K562 (cell line): Measurements from ENCODE around the gene RNF26. TPM values are rescaled to one million over a fixed set of nuclear protein-coding genes. Genes with fewer than 3 reads are reported as not detected.
A peak's percentile ranks its signal among the peaks of the same experiment; 100 is the strongest.

Source experiments
- BRD4 ChIP-seq: fragments of 200-600 bp; sonication (generic); IDR thresholded peaks from 2 replicates; pipeline ENCODE4 v1.6.1; 2017; ENCODE audit warnings: inconsistent platforms
- BRF1 ChIP-seq: IDR thresholded peaks from 3 replicates; pipeline ENCODE4 v1.6.1; 2011; ENCODE audit warnings: borderline replicate concordance, mild to moderate bottlenecking; ENCODE audit not compliant: insufficient read length; ENCODE audit errors: extremely low read depth
- CBFA2T2 ChIP-seq: fragments of 450-650 bp; conservative IDR thresholded peaks from 2 replicates; pipeline ENCODE4 v1.6.1; 2017; ENCODE audit warnings: mild to moderate bottlenecking
- CBX5 ChIP-seq: IDR thresholded peaks from 2 replicates; pipeline ENCODE4 v1.6.1; 2014; ENCODE audit warnings: low read depth, borderline replicate concordance
- CBX8 ChIP-seq: fragments of 200-600 bp; sonication (generic); IDR thresholded peaks from 2 replicates; pipeline ENCODE4 v1.6.1; 2012; ENCODE audit warnings: borderline replicate concordance, mixed run types, low read depth, mild to moderate bottlenecking, moderate library complexity, mixed read lengths, low read length, control low read depth, inconsistent platforms; ENCODE audit not compliant: poor library complexity, severe bottlenecking; ENCODE audit errors: extremely low read depth
- FUS ChIP-seq: fragments of 200-400 bp; formaldehyde crosslinking; optimal IDR thresholded peaks from 2 replicates; pipeline ENCODE3; 2017; ENCODE audit warnings: low read depth, low read length
- HDAC8 ChIP-seq: fragments of 450-650 bp; IDR thresholded peaks from 2 replicates; pipeline ENCODE4 v1.6.1; 2016; ENCODE audit warnings: mild to moderate bottlenecking, missing genetic modification characterization, moderate library complexity, missing compliant biosample characterization
- JUNB ChIP-seq: fragments of 450-650 bp; formaldehyde crosslinking; conservative IDR thresholded peaks from 2 replicates; pipeline ENCODE4 v1.4.0; 2020; ENCODE audit warnings: mild to moderate bottlenecking
- LARP7 ChIP-seq: fragments of 450-650 bp; IDR thresholded peaks from 2 replicates; pipeline ENCODE4 v1.6.1; 2016
- POLR2AphosphoS5 ChIP-seq: IDR thresholded peaks from 2 replicates; pipeline ENCODE4 v1.6.1; 2011; ENCODE audit warnings: mild to moderate bottlenecking, low read depth, low read length, moderate library complexity; ENCODE audit not compliant: control insufficient read depth, insufficient read depth
- REST ChIP-seq, 2 experiments: fragments of 450-650 bp; formaldehyde crosslinking in 1 of 2; IDR thresholded peaks; 2 replicates each; pipeline versions ENCODE4 v1.4.0 to v1.6.1; 2014 to 2020; ENCODE audit warnings: mild to moderate bottlenecking in 2 of 2, borderline replicate concordance in 1 of 2, low read depth in 1 of 2
- RNF2 ChIP-seq: sonication (generic); IDR thresholded peaks from 2 replicates; pipeline ENCODE4 v1.6.1; 2016
- SMAD2 ChIP-seq: fragments of 150-350 bp; IDR thresholded peaks from 2 replicates; pipeline ENCODE4 v1.6.1; 2014; ENCODE audit warnings: low read depth, mild to moderate bottlenecking, low read length
- SMARCB1 ChIP-seq: IDR thresholded peaks from 2 replicates; pipeline ENCODE4 v1.6.1; 2011; ENCODE audit warnings: improper control_type of control experiment, low read depth; ENCODE audit not compliant: insufficient read length
- STAT5A ChIP-seq: IDR thresholded peaks from 2 replicates; pipeline ENCODE4 v1.6.1; 2012; ENCODE audit warnings: low read length, inconsistent platforms, borderline replicate concordance
- ZNF436 ChIP-seq: fragments of 250-450, 450-650 bp; sonication (Bioruptor Pico); formaldehyde crosslinking; IDR thresholded peaks from 2 replicates; pipeline ENCODE4 v1.7.0; 2020; ENCODE audit warnings: mild to moderate bottlenecking
- polyA plus RNA-seq, 8 experiments: library from polyadenylated mRNA; depleted of rRNA in 4 of 8; stranded (reverse) in 5 of 8; unstranded in 3 of 8; fragments of >200 nt; fragmentation: Nextera tagmentation in 2 of 8; fragmentation: Illumina TruSeq in 1 of 8; extraction: Ambion mirVana in 2 of 8; extraction: Trizol in 1 of 8; gene quantifications; 2 replicates each; pipeline versions ENCODE4 v1.2.1 to v1.2.3, GENCODE V29; 2011 to 2014; ENCODE audit warnings: inconsistent platforms in 1 of 8, missing spikeins in 1 of 8
- total RNA-seq, 7 experiments: library from RNA; depleted of rRNA in 6 of 7; stranded (reverse); fragments of >200 nt in 6 of 7; fragmentation: Illumina TruSeq in 2 of 7; extraction: Trizol in 2 of 7; gene quantifications; 2 replicates each; pipeline versions ENCODE4 v1.2.1 to v1.2.3, GENCODE V29; 2011 to 2021; ENCODE audit warnings: low replicate concordance in 1 of 7
- TF ChIP-seq, protein P1 (sequence below), 2 experiments: IDR thresholded peaks in 1 of 2; conservative IDR thresholded peaks in 1 of 2; 2 replicates each; pipeline ENCODE4 v1.6.1; 2016; ENCODE audit warnings: low read depth in 2 of 2, mild to moderate bottlenecking in 1 of 2, missing compliant biosample characterization in 1 of 2, missing genetic modification characterization in 1 of 2, moderate library complexity in 1 of 2

RNF26 gene
- total and polyA plus RNA-seq, 9 of the 15 experiments (the other 6 are each of a cell fraction or from before 2014, with no cell fraction given), result 5.3 to 53.6 (median 12.7) TPM

GRCh38 chr11:119381181-119381988 is 47.1 kb downstream of the RNF26 start, which contains the start of gene USP2 (continued):
- TF ChIP-seq ZNF436 (CRISPR knock-in tag), result no peak
- no peak for TF ChIP-seq RNF2
- no peak for TF ChIP-seq CBX5
- TF ChIP-seq BRF1, result no peak
- TF ChIP-seq HDAC8, result 0 out of 2 replicates have a peak, but pooled peaks have one; percentile 19
- TF ChIP-seq STAT5A, result no peak
- TF ChIP-seq, protein P1, sequence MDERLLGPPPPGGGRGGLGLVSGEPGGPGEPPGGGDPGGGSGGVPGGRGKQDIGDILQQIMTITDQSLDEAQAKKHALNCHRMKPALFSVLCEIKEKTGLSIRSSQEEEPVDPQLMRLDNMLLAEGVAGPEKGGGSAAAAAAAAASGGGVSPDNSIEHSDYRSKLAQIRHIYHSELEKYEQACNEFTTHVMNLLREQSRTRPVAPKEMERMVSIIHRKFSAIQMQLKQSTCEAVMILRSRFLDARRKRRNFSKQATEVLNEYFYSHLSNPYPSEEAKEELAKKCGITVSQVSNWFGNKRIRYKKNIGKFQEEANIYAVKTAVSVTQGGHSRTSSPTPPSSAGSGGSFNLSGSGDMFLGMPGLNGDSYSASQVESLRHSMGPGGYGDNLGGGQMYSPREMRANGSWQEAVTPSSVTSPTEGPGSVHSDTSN (CRISPR knock-in tag; IDR thresholded peaks at IDR 0.05; ENCODE audit: low read depth), result no peak
- TF ChIP-seq, protein P1 (tag; conservative IDR thresholded peaks at IDR 0.05; ENCODE audit: low read depth), result no peak
- TF ChIP-seq REST (IDR thresholded peaks at IDR 0.05; ENCODE audit: borderline replicate concordance), result peak; percentile 81
- no peak for TF ChIP-seq REST (CRISPR knock-in tag; IDR thresholded peaks at IDR 0.05; ENCODE audit: low read depth)
- TF ChIP-seq BRD4, result no peak
- TF ChIP-seq SMARCB1, result no peak
- no peak for TF ChIP-seq POLR2AphosphoS5
- no peak for TF ChIP-seq LARP7
- no peak for TF ChIP-seq JUNB (CRISPR knock-in tag)
- no peak for TF ChIP-seq CBFA2T2
- TF ChIP-seq FUS, result no peak
- TF ChIP-seq SMAD2, result no peak
- no peak for TF ChIP-seq CBX8
